DMS 273 treated with DMSO at 0.1 percent for 48 hours (cell line): ENCODE measurements around the gene OLIG3.

Experiments
- DNase-seq: peaks from one replicate; lab custom pipeline; 2025; lab: John Stamatoyannopoulos, UW

Gene OLIG3

GRCh38 chr6:137471497-137471896 is 22.7 kb downstream of the OLIG3 start:
- no peak for DNase-seq

DNA sequence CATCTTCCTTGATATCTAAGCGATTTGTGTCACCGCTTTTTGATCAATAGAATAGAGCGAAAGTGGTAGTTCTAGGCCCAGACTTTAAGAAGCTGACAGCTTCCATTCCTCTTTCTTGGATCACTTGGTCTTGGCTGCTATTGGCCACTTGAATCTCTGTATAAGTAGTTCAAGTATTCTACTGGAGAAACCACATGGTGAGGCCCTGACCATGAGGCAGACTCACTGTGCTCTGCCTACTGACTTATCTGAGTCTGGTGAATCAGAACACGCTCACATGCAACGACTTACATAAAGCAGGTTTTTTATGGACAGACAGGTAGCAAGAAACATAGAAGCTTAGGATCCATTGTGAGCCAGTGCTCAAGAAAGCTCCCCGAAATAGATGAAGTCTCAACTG is 27.0 kb downstream of the OLIG3 start:
- no peak for DNase-seq

- DNase-seq = no peak
Measured at GRCh38 chr6:137465378-137466009, 28.7 kb downstream of the OLIG3 start.

GRCh38 chr6:137452333-137452894 is 41.8 kb downstream of the OLIG3 start:
- no peak for DNase-seq

DNA sequence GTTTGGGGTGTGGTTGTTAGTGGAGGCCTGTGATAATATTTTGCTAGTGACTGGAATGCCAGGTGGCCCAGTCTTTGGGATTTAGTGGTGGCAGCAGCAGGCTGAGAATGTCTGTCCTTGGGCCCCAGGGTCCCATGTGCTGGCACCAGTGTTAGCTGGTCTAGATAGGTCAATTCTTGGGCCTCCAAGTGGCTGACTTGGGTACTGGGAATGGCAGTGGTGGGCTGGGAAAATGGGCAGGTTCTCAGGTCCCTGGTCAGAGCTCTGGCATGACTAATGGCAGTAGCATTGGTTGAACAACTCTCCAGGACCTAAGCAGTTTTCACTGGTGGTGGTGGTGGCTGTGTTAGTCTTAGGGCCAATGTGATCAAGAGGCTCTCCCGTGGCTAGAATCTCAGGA is 50.3 kb downstream of the OLIG3 start:
- DNase-seq = no peak
